ENCODE measurements around the gene MYO1H.
A peak's percentile ranks its signal among the peaks of the same experiment; 100 is the strongest.
"Not testable (repeated sequence)": the region's sequence is repeated elsewhere in the genome, so short reads cannot be mapped to it uniquely, and the experiment has no call there.

The MYO1H gene

GRCh38 chr12:109345428-109345827 lies 2.3 kb upstream of the MYO1H start:
- DNase-seq, result no peak

GRCh38 chr12:109346920-109347319 lies 780 bp upstream of the MYO1H start:
- DNase-seq, result no peak

- no peak for DNase-seq
Observed at GRCh38 chr12:109352184-109352583, 4.5 kb downstream of the MYO1H start.

- no peak for DNase-seq
Observed at GRCh38 chr12:109356577-109356976, 8.9 kb downstream of the MYO1H start.

GRCh38 chr12:109357032-109357431 lies 9.3 kb downstream of the MYO1H start:
- DNase-seq, result no peak

GRCh38 chr12:109358154-109358869 lies 10.6 kb downstream of the MYO1H start:
- DNase-seq, result peak; percentile 82

GRCh38 chr12:109359131-109359690 lies 11.5 kb downstream of the MYO1H start:
- DNase-seq, result no peak

GRCh38 chr12:109369831-109370230 lies 22.1 kb downstream of the MYO1H start:
- DNase-seq, result peak; percentile 34

- DNase-seq, result no peak
Observed at GRCh38 chr12:109377139-109377685, 29.5 kb downstream of the MYO1H start.

GRCh38 chr12:109378569-109378968 lies 30.9 kb downstream of the MYO1H start:
- no peak for DNase-seq

- DNase-seq, result no peak
Observed at GRCh38 chr12:109382031-109382430, 34.3 kb downstream of the MYO1H start.

GRCh38 chr12:109383240-109383639 lies 35.5 kb downstream of the MYO1H start:
- DNase-seq, result no peak

- DNase-seq, result peak; percentile 29
Observed at GRCh38 chr12:109385339-109386058, 37.8 kb downstream of the MYO1H start.

GRCh38 chr12:109386059-109386433 lies 38.3 kb downstream of the MYO1H start:
- no peak for DNase-seq

GRCh38 chr12:109387425-109388166 lies 39.9 kb downstream of the MYO1H start:
- DNase-seq, result peak; percentile 35

GRCh38 chr12:109388167-109388563 lies 40.5 kb downstream of the MYO1H start:
- DNase-seq, result no peak

GRCh38 chr12:109389146-109389545 lies 41.4 kb downstream of the MYO1H start:
- peak; percentile 7 for DNase-seq

GRCh38 chr12:109393437-109394345 lies 46.0 kb downstream of the MYO1H start:
- peak; percentile 55 for DNase-seq

- no peak for DNase-seq
Observed at GRCh38 chr12:109394891-109395290, 47.2 kb downstream of the MYO1H start.

- DNase-seq, result not testable (repeated sequence)
Observed at GRCh38 chr12:109404841-109405240, 57.1 kb downstream of the MYO1H start.

GRCh38 chr12:109406147-109406546 lies 58.4 kb downstream of the MYO1H start:
- DNase-seq, result not testable (repeated sequence)
